H1 (cell line): ENCODE data around the gene HPS3.

Source experiments
- ATF3 ChIP-seq: IDR thresholded peaks from 2 replicates; pipeline ENCODE4 v1.6.1; 2011; ENCODE audit warnings: low read depth, mild to moderate bottlenecking, low read length; ENCODE audit not compliant: insufficient read depth
- CBX5 ChIP-seq: fragments of 300-800, 300-1000 bp; sonication (generic); IDR thresholded peaks from 2 replicates; pipeline ENCODE4 v1.7.1; 2016; ENCODE audit warnings: antibody characterized with exemption, low read length, low read depth
- CHD2 ChIP-seq: IDR thresholded peaks from 2 replicates; pipeline ENCODE4 v1.6.1; 2012; ENCODE audit warnings: low read length, improper control_type of control experiment
- MAFK ChIP-seq: IDR thresholded peaks from 2 replicates; pipeline ENCODE4 v1.6.1; 2012; ENCODE audit warnings: low read depth, mild to moderate bottlenecking, improper control_type of control experiment, low read length
- MAX ChIP-seq: IDR thresholded peaks from 2 replicates; pipeline ENCODE4 v1.6.1; 2012; ENCODE audit warnings: inconsistent platforms
- PHF8 ChIP-seq: fragments of 200-600 bp; sonication (generic); conservative IDR thresholded peaks from 2 replicates; pipeline ENCODE4 v1.7.1; 2012; ENCODE audit warnings: low read depth, mild to moderate bottlenecking, inconsistent platforms, low read length, moderate library complexity
- POLR2A ChIP-seq, 2 experiments: IDR thresholded peaks; 1 replicate in 1 of 2; 2 replicates in 1 of 2; pipeline ENCODE4 v1.6.1; 2011; ENCODE audit warnings: low read depth in 2 of 2, low read length in 2 of 2, mild to moderate bottlenecking in 2 of 2; ENCODE audit errors: control extremely low read depth in 1 of 2
- POLR2AphosphoS5 ChIP-seq: IDR thresholded peaks from 2 replicates; pipeline ENCODE4 v1.6.1; 2011; ENCODE audit warnings: low read depth, low read length
- SP2 ChIP-seq: IDR thresholded peaks from 2 replicates; pipeline ENCODE4 v1.6.1; 2012; ENCODE audit warnings: mild to moderate bottlenecking, low read length, inconsistent platforms
- TF ChIP-seq, protein P1 (sequence below), 3 experiments: IDR thresholded peaks; 1 replicate in 2 of 3; 2 replicates in 1 of 3; pipeline versions ENCODE4 v1.5.1 to v1.6.1; 2011; ENCODE audit warnings: low read length in 3 of 3, mild to moderate bottlenecking in 3 of 3, inconsistent platforms in 2 of 3, low read depth in 1 of 3, moderate library complexity in 1 of 3; ENCODE audit not compliant: insufficient read depth in 1 of 3; ENCODE audit errors: control extremely low read depth in 1 of 3

- TF ChIP-seq PHF8 (no peak), SP2 (no peak), ATF3 (no peak), MAFK (no peak), CBX5 (no peak), MAX (no peak), POLR2A (IDR thresholded peaks at IDR 0.05; ENCODE audit: control extremely low read depth in 1 of 2, low read depth in 2 of 2, low read length in 2 of 2) (no peak), POLR2AphosphoS5 (no peak), CHD2 (no peak)
- TF ChIP-seq, protein P1, sequence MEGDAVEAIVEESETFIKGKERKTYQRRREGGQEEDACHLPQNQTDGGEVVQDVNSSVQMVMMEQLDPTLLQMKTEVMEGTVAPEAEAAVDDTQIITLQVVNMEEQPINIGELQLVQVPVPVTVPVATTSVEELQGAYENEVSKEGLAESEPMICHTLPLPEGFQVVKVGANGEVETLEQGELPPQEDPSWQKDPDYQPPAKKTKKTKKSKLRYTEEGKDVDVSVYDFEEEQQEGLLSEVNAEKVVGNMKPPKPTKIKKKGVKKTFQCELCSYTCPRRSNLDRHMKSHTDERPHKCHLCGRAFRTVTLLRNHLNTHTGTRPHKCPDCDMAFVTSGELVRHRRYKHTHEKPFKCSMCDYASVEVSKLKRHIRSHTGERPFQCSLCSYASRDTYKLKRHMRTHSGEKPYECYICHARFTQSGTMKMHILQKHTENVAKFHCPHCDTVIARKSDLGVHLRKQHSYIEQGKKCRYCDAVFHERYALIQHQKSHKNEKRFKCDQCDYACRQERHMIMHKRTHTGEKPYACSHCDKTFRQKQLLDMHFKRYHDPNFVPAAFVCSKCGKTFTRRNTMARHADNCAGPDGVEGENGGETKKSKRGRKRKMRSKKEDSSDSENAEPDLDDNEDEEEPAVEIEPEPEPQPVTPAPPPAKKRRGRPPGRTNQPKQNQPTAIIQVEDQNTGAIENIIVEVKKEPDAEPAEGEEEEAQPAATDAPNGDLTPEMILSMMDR (IDR thresholded peaks at IDR 0.05; ENCODE audit: control extremely low read depth in 1 of 3, insufficient read depth in 1 of 3, low read depth in 1 of 3, low read length in 3 of 3) = no peak
Observed at GRCh38 chr3:149095487-149095886, 34.0 kb upstream of the HPS3 start.
